ENCODE measurements around the gene RNF38.
"Not testable (repeated sequence)": the region's sequence is repeated elsewhere in the genome, so short reads cannot be mapped to it uniquely, and the experiment has no call there.

Gene RNF38

DNA sequence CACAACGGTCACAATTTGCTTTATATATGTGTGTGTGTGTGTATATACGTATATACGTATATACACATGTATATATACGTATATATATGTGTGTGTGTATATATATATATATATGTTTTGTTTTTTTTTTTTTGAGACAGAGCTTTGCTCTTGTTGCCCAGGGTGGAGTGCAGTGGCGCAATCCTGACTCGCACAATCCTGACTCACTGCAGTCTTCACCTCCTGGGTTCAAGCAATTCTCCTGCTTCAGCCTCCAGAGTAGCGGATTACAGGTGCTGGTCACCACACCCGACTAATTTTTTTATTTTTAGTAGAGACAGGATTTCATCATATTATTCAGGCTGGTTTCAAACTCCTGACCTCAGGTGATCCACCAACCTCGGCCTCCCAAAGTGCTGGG, 3.1 kb downstream of the RNF38 start:
- peak; percentile 76 for DNase-seq (ENCODE audit: low read depth)
- H3K4me3 ChIP-seq (ENCODE audit: low read length), result no peak overlapping the region
- TF ChIP-seq, protein P1, sequence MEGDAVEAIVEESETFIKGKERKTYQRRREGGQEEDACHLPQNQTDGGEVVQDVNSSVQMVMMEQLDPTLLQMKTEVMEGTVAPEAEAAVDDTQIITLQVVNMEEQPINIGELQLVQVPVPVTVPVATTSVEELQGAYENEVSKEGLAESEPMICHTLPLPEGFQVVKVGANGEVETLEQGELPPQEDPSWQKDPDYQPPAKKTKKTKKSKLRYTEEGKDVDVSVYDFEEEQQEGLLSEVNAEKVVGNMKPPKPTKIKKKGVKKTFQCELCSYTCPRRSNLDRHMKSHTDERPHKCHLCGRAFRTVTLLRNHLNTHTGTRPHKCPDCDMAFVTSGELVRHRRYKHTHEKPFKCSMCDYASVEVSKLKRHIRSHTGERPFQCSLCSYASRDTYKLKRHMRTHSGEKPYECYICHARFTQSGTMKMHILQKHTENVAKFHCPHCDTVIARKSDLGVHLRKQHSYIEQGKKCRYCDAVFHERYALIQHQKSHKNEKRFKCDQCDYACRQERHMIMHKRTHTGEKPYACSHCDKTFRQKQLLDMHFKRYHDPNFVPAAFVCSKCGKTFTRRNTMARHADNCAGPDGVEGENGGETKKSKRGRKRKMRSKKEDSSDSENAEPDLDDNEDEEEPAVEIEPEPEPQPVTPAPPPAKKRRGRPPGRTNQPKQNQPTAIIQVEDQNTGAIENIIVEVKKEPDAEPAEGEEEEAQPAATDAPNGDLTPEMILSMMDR (IDR thresholded peaks at IDR 0.05; ENCODE audit: insufficient read depth, low read depth, low read length, missing control alignments), result no peak

DNA sequence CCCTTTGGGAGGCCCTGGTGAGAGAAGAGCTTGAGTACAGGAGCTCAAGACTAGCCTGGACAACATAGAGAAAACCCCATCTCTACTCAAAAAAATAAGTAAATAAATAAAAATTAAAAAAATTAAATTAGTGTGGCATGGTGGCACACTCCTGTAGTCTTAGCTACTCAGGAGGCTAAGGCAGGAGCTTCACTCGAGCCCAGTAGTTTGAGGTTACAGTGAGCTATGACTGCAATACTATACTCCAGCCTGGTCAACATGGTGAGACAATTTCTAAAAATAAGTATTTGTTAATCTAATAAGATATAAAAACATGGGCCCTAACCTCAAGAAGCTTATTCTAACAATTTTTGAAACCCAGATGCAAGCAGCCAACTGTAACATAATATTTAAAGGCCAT, 7.6 kb downstream of the RNF38 start:
- H3K4me3 ChIP-seq (ENCODE audit: low read length), result no peak overlapping the region
- DNase-seq (ENCODE audit: low read depth), result no peak
- TF ChIP-seq, protein P1 (IDR thresholded peaks at IDR 0.05; ENCODE audit: insufficient read depth, low read depth, low read length, missing control alignments), result no peak

DNA sequence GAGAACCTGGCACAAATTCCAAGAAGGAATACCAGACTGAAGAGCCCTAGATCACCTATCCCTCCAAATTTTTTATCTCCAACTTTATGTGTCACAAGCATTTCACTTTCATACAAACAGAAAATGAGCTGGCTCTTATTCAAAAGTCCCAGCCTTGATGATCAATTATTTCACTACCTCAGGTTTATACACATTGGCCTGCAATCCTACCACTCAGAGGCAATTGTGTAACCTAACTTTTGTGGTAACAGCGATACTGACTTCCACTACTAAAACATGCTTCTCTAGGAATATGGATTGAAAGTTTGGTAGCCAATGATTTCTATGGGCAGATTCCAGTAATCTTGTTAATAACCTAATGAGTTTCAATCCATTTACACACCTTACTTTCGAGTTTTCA, 10.5 kb downstream of the RNF38 start:
- H3K4me3 ChIP-seq (ENCODE audit: low read length), result no peak overlapping the region
- TF ChIP-seq, protein P1 (IDR thresholded peaks at IDR 0.05; ENCODE audit: insufficient read depth, low read depth, low read length, missing control alignments), result no peak
- peak; percentile 21 for DNase-seq (ENCODE audit: low read depth)

DNA sequence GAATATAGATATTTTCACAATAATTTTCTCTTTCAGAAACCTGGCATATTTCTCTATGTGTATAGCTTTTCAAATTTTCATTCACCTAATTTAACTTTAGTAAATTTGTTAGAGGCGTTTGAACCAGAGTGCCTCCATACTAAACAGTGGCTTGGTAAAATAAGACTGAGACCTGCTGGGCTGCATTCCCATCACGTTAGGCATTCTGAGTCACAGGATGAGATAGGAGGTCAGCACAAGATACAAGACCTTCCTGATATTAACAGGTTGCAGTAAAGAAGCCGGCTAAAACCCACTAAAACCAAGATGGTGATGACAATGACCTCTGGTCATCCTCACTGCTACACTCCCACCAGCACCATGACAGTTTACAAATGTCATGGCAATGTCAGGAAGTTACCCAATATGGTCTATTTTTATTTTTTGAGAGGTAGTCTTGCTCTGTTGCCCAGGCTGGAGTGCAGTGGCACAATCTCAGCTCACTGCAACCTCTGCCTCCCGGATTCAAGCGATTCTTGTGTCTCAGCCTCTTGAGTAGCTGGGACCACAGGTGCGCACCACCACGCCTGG, 13.6 kb downstream of the RNF38 start:
- DNase-seq (ENCODE audit: low read depth), result peak; percentile 86
- H3K4me3 ChIP-seq (ENCODE audit: low read length), result not testable (repeated sequence)

DNA sequence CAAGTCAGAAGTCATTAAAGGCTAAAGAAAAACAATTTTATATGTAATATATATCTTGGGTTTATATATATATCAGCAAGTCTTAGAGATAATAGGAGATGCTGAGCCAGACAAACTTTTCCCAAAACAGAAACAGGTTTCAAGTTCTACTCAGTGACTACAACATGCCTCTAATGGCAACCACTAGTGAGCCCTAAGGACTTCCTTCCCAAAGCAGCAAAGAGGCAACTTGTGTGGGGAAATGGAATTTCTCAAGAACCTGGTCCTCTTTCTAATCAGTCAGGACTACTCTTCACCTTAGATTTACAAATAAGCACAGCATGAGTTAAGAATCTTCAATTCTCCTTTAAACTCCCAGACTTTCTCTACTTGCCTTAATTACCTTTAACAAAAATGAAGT, 17.6 kb downstream of the RNF38 start:
- no peak for DNase-seq (ENCODE audit: low read depth)

DNA sequence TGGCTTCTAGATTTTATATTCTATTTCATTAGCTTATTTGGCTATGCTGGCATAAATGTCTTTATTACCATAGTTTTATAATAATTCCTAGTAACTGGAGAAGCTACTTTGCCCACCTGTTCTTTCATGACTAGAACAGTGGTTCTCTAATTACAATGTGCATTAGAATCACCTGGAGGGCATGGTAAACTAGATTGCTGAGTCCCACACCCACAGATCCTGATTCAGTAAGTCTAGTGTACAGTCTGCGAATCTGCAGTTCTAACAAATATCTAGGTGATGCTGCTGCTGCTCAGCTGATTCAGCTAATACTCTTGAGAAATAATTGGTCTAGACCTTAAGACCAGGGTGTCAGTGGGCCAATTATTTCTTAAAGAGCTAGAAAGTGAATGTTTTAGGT, 35.5 kb downstream of the RNF38 start:
- peak; percentile 5 for DNase-seq (ENCODE audit: low read depth)
- TF ChIP-seq, protein P1 (IDR thresholded peaks at IDR 0.05; ENCODE audit: insufficient read depth, low read depth, low read length, missing control alignments), result no peak

More for the DNA sequence above, 17.6 kb downstream of the RNF38 start:
- TF ChIP-seq, protein P1 (IDR thresholded peaks at IDR 0.05; ENCODE audit: insufficient read depth, low read depth, low read length, missing control alignments), result no peak
- no peak overlapping the region for H3K4me3 ChIP-seq (ENCODE audit: low read length)

DNA sequence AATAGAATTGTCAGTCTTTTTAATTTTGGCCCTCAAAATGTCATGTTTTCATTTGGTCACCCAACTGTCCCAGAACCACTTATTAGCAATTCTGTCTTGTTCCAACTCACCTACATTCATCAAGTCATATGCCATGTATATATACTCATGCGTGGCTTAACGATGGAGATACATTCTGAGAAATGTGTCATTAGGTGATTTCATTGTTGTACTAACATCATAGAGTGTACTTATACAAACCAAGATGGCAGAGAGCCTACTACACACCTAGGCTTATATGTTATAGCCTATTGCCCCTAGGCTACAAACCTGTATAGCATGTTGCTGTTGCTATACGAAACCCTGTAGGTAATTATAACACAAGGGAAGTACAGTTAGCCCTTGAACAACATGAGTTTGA, 36.6 kb downstream of the RNF38 start:
- no peak overlapping the region for H3K4me3 ChIP-seq (ENCODE audit: low read length)
- TF ChIP-seq, protein P1 (IDR thresholded peaks at IDR 0.05; ENCODE audit: insufficient read depth, low read depth, low read length, missing control alignments), result no peak
- DNase-seq (ENCODE audit: low read depth), result no peak

More for the DNA sequence above, 35.5 kb downstream of the RNF38 start:
- H3K4me3 ChIP-seq (ENCODE audit: low read length), result no peak overlapping the region

All from epithelial cell of esophagus (primary cell).